Right renal pelvis (tissue), 4 donors: Measurements from ENCODE around the gene NUDT8. TPM values are rescaled to one million over a fixed set of nuclear protein-coding genes. Genes with fewer than 3 reads are reported as not detected.

ENCODE experiments used
- DNase-seq, 4 donors: peaks; one replicate each; pipeline ENCODE4 v3.0.0-alpha.2; 2013; ENCODE audit warnings: low read depth in 4 of 4, low spot score in 3 of 4, missing footprints in 1 of 4
- polyA plus RNA-seq, 4 donors: library from polyadenylated mRNA; unstranded; fragments of 120-200 nt; gene quantifications; one replicate each; pipeline ENCODE4 v1.2.1, GENCODE V29; 2013; ENCODE audit not compliant: insufficient read length in 4 of 4

Gene NUDT8, protein sequence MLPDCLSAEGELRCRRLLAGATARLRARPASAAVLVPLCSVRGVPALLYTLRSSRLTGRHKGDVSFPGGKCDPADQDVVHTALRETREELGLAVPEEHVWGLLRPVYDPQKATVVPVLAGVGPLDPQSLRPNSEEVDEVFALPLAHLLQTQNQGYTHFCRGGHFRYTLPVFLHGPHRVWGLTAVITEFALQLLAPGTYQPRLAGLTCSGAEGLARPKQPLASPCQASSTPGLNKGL
- 1 to 10 TPM; 5.0 to 8.4 (median 6.8) TPM for polyA plus RNA-seq

DNA sequence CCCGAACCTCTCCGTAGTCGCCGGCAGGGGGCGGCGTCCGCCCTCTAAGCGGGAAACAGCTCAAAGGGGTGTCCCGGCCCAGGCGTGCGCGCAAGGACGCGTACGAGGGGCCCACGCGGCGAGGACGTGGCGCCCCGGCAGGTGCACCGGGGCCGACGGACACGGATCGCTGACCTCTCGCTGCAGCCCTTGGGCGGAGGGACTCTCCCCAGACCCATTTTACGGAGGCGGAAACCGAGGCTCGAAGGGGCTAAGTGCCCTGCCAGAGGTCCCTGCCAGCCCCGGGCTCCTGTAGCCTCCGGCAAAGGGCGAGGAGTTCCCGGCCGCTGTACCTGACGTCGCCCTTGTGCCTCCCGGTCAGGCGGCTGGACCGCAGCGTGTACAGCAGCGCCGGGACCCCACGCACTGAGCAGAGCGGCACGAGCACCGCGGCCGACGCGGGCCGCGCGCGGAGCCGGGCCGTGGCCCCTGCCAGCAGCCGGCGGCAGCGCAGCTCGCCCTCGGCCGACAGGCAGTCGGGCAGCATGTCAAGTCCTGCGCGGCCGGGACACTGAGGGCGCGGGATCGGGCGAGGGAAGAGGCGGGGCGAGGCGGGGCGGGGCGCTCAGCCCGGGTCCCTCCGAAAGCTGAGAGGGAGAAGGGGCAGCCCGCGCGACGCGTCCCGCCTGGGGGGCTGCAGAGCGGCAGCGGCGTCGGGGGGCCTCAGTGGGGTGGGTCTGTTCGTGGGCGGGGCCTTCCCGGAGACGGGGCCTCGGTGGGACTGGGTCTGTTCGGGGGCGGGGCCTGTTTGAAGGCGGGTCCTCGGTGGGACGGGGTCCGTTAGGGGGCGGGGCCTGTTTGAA, at the start of gene NUDT8:
Gene NUDT8, minus strand, starts transcription at position 552 of the 842 bp plus-strand sequence. Its CDS starts 26 bp downstream, at position 526.
- DNase-seq: peak in 2 of 4 donors; percentile 44 to 61

DNA sequence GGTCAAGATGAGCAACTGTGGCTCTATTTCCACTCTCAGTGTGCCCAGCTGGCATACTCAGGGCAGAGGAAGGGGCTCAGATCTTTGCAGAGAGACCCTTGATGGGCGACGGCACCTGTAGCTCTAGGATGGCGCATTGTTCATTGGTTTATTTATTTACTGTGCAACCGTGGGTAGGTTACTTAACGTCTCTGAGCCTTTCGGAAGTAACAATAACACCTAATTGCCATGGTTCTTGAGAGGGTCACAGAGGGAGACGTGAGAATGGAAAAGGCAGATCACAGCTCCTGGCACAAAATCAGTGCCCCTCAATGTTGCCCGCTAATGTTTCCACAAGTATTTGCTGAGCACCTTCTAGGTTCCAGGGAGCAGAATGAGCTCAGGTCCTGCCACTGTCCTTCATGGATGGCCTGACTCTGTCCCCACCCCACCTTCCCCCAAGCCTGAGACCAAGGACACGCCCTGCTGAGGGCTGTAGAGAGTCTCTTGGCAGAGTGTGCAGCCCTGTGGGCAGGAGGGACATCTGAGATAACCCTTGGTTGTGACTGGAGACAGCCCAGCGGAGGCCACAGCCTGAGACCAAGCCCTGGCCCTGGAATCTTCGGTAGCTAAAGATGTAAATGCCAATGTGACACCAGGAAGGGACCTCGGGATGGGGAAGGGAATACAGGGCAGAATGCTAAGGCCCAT, 45.5 kb upstream of the NUDT8 start:
- DNase-seq: no peak

DNA sequence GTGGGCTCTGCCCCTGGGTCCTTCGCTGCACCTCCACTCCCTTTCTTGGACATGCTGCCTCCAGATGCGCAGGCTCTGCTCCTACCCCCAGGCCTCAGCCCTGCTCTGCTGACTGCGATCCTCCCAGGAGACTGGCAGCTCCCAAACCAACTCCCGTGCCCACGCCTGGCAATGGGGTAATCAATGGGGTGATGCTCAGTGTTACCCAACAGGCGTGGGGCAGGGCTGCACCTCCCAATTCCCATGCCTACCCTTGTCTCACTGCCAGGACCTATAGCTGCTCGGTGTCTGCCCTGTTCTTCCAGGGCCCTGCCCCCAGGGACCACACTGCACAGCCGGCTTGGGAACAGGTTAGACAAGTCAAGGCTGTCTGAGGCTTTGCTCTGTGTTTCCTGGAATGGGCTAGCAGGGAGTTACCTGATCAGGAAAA, 44.7 kb upstream of the NUDT8 start, which contains the start of gene ALDH3B2:
Gene ALDH3B2, minus strand, starts transcription at position 182 of the 430 bp plus-strand sequence. CDS start 7,688 bp downstream, outside the sequence.
- DNase-seq: peak in 2 of 4 donors; percentile 38 to 44

DNA sequence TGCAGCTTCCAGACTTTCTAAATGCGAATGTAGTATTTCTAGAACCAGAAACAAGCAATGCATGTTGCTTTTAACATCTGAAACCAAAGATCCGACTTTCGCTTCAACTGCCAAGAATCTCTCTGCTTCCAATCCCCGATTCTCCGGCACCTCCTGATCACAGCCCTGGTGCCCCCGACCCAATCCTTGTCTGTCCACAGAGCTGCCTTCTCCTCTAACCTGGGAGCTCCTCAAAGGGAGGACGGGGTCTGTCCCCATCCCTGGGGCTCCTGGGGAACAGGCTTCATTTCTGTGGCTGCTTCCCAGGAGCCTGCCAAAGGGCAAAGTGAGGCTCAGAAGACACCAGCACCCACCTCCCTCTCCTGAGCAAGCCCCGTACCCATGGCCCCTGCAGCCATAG, 44.2 kb upstream of the NUDT8 start:
- no peak for DNase-seq

DNA sequence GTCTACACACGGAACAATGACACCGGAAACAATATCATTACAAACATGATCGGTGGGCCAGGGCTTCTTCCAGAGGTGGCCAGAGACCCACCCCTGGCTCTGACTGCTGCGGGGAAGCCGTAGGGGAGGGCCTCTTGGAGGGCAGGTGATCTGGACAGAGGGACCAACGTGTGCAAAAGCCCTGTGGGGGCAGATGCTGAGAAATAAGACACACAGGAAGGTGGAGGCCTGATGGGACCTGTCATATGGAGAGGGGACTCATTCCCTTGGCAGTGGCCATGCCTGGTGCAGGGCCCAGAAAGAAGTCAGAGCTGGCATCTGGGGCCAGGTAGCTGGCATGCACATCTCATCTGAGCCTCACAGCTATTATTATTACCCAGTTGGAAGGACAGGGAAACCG, 43.6 kb upstream of the NUDT8 start:
- DNase-seq: no peak

DNA sequence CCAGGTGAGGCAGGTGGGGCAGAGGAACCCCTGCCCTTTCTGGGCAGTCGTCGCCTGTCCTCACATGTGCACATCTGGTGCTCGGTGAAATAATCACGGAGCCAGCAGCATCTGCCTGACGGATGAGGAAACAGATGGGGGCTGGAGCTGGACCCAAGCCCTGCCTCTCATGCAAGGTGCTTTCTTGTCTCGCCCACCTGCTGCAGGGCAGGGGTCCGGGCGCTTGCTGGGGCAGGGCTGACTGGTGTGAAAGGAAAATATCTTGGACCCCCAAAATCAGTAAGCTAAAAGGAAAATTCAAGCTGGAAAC, 41.4 kb upstream of the NUDT8 start:
- DNase-seq: no peak

DNA sequence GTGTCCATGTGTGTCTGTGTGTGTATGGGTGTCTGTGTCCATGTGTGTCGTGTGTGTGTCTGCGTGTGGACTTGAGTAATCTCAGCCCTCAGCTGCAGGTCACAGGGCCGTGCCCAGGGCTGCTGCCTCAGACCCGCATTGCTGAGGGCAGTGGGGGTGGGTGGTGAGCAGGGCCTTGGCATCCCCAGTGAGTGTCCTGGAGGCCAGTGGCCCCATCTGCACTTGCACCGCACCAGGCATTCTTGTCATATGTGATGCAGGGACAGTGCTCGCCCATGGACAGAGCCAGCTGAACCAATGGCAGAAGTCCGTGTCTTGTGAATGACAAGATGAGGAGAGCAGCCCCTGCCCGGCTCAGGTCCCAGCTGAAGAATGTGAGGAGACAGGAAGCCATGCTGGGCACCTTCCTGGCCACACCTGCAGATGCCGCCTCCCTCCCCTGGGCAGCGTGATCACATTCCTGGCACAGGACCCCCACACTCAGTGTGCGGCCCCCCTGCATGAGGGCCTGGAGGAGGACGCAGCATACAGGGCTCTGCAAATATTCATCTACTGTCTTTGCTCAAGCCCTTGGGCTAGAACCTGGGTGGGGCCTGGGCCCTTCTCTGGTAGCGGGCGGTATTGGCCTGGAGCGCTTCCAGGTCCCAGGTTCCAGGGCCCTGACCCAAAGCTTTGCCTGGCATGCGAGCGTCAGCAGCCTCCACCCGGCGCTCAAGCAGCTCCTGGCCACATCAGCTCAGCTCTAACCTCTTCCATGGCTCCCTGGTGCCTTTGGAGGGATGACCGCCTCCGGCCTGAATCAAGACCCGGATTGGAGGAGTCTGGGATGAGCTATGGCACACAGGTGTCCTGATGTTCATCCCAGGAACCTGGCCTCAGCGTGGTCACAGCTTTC, 40.8 kb upstream of the NUDT8 start:
- DNase-seq: no peak

DNA sequence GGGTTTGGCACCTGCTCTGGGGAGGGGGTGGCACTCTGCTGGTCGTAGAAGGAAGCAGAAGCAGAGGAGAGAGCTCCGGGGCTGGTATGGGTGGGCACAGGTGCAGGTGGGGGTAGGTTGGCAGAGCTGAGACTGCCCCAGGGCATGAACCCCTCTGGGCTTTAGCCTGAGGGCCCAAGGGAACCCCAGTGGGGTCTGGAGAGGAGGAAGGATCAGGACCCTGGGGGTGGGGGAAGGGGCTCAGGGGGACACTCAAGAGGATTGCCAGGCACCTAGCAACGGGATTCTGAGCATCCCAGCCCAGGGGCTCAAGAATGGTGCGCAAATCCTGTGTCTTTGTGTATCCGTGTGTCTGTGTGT, 38.4 kb upstream of the NUDT8 start:
- no peak for DNase-seq

DNA sequence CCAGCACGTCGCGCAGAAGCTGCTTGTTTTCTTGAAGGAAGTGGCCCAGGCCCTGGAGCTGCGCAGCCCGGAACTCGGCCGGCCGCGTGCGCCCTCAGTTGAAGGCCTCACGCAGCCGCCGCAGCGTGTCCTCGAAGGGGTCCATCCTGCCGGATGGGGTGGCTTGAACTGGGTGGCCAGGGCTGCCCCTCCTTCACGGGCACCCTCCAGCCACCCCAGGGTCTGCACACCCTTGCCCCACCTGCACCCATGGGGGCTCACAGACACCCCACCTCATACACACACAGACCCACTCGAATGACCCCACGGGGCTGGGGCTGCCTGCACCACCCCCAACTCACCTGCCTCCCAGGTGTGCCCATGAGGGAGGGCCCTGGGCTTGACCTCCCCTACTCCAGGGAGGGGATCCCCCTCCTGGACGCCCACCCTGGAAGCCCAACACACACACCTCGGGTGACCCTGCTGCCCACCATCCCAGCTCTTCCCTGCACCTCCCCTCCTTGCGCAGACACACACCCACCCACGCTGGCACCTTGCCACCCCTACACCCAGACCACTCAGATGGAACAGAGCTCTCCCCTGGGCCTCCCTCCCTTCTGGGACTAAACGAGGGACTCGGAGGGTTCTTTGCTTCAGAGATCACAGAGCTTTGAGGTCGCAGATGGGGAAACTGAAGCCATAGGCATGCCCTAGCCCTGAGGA, 37.9 kb upstream of the NUDT8 start:
- DNase-seq: peak in 3 of 4 donors; percentile 23 to 60 (median 31)

DNA sequence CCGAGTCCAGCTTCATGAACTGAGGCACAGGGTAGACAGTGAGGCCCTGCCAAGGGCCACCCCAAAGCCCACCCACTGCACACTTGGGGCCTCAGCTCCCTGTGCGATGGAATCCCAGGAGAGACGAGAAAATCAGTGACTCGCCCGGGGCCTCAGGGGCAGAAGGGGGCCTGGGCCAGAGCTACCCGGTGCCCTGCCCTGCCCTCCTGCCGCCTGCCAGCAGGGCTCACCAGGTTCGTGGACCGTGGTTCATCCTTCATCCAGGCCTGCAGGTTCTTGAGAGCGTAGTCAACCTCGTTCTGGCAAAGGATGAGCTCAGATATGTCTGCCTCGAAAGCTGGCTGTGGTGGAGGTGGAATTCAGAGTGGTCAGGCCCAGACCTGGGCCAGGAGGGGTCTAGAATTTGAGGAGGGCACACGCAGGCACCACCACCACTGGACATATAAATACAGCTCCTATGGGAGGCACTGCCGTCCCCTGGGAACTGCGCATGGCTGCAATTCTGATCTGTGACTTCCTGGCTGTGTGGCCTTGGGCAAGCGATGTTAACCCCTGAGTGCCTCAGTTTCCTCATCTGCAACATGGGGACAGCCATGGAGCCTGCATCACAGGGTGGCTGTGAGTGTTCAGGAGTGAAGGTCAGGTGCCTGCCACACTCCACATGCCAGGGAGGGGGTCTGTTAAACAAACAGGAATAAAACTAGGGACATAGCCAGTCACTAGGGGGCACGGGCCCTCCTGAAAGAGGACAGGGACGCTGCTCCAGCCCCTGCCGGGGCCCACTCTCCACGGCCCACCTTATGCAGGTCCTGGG, 37.1 kb upstream of the NUDT8 start:
- no peak for DNase-seq

DNA sequence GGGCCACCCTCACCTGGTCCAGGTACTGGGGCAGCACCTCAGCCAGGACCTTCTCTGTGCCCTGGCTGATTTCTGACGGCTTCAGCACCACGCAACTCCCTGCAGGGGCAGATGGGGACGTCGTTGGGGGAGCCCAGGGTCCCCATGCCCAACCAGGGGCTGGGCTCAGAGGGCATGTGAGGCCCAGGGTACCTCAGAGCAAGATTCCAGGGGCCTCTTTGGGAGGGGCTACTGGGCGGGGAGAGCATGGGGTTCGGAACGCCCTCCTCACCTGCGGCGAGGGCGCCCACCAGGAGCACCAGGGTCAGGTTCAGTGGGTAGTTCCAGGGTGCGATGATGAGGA, 36.5 kb upstream of the NUDT8 start:
- no peak for DNase-seq

DNA sequence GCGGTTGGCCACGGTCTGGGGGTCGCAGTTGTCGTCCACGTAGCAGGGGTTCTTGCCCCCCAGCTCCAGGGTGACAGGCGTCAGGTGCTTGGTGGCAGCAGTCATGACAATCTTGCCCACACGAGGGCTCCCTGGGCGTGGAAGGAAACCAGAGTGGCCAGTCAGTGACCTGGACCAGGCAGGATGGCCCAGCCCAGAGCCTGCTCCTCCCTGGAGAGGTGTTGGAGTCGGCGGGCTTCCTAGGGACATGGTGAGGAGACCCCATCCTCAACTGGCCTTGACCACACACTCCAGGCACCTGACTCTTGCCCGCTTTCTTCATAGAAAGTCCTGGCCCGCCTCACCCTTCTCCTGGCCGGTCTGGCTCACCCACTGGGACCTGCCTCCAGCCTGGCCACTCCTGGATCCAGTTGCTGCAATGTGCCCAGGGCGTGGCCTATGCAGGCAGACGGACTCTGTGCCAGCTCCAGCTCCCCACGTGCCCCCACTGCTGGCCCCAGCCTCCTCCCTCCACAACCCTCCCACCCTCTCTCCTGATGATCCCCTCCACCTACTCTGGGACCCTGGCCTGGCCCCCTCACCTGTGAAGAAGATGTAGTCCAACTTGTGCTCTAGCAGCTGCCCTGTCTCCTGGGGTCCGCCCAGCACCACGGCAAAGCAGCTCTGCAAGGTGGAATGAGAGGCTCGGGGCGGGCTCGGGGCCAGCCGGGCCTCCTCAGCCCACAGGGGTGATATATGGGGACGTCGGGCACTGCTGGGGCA, 36.0 kb upstream of the NUDT8 start:
- no peak for DNase-seq

DNA sequence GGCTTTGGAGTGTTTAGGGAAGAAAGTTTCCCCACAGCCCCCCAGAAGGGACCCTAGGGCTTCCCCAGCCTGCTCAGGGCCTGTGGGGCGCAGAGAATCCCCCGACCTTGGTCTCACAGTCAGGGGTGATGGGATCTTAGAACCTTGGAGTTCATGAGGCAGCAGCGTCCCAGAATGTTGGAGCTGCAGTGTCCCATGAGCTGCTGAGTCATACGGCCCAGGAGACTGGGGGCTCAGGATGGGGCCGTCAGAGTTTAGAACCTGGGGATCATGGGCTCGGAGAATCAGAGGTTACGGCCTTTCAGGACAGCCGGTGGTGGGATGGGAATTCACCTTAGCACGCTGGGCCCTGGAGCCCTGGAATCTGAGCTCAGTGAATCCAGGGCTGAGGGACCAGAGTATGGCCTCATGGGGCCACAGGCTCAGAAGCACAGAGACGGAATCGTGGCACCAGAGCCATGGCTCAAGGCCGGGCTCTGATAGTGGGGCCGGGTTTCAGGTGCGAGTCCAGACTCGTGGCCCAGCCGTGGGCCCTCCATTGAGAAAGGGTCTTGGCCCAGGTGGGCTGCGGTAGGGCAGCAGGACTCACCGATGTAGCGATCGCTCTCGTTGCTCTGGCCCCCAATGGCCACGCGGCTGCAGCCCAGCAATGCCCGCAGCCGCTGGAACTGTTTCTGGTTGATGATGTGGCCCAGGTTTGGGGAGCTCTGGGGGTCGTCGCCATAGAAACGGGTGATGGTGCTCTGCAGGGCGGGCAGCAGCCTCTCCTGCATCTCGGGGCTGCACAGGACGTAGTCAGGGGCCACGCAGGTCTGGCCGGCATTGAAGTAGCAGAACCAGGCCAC, 35.2 kb upstream of the NUDT8 start:
- DNase-seq: no peak

DNA sequence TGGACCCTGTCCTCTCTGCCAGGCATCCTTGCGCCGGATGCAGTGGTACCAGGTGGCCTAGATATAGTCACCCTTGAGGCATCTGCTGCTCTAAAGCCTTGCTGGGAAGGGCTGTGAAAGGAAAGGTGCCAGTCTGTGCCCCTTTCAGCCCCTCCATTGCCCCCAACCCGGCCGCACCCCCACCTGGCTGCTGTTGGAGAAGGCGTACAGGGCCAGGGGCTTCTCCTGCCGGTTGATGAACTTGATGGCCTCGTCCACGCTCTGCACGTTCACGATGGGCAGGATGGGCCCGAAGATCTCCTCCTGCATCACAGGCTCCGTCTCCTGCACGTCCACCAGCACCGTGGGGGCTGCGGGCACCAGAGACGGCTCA, 34.5 kb upstream of the NUDT8 start:
- no peak for DNase-seq

DNA sequence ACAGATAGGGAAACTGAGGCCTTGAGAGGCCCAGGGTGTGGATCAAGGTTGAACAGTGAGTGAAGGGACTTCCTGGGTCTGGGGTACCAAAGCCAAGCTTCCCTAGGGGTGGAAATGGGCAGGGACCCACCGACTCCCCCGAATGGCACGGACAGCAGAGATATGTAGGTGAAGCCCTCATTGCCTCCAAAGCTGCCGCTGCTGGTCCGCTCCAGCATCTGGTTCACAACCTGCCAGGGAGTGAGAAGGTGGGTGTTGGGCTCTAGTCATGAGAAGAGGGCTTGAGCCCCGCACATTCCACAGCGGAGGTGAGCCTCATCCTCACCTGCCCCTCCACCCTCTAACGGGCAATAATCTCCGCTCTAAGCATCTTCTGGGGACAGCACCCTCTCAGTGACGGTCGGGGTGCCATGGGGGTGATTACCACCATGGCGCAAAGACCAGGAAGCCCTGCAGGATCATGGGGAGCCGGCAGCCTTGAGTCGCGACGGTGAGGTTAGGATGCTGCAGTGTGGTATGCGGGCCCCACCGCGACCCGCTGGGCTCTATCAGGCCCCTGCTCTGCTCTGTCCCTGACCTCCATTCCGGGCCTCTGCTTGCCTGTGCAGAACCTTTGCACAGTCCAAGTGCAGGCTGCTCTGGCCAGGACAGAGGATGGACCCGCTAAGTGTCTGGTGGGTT, 33.9 kb upstream of the NUDT8 start:
- DNase-seq: no peak

DNA sequence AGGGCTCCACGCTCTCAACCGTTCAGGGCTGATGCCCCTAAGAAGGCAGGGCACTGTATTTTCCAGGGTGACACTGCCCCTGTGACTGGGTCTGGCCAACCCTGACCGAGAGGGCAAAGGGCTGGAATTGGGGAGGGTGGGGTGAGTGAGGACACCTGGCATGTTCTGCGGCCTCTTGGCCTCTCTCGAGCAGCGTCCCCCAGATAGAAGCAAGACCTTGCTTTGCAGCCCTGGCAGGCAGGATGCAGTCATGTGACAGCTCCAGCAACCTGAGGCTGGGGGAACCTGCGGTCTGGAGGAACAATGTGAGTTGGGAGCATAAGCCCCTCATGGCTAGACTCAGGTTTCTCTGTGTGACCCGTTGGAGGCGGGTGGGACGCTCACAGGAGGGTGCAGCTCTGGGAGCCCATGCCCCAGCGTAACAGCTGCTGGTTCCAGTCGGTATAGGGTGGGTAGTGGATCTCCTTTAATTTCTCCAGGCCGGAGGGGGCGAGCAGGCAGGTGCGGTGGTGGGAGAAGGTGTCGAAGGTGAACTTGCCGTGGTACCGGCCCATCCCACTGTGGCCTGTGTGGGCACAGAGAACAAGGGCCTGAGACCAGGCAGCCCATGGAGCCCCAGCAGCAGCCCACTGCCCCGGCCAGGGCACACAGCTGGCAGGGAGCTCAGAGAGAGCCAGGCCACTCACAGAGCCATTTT, 33.2 kb upstream of the NUDT8 start:
- no peak for DNase-seq
